Tibial nerve (tissue), 4 donors: Measurements from ENCODE around the gene CLMN.

Source experiments
- CTCF ChIP-seq, 5 experiments: fragments of 200-600 bp in 3 of 5; fragments of 450-650 bp in 2 of 5; sonication (generic) in 3 of 5; IDR thresholded peaks; one replicate each; pipeline ENCODE4 v1.5.1; 2016 to 2019; ENCODE audit warnings: antibody characterized with exemption in 5 of 5, mild to moderate bottlenecking in 3 of 5, moderate library complexity in 2 of 5
- EP300 ChIP-seq, 2 donors: sonication (generic); formaldehyde crosslinking; IDR thresholded peaks; one replicate each; pipeline ENCODE4 v1.6.1; 2017; ENCODE audit warnings: antibody characterized with exemption in 2 of 2, mild to moderate bottlenecking in 1 of 2
- POLR2A ChIP-seq, 2 donors: fragments of 450-650 bp; IDR thresholded peaks; one replicate each; pipeline ENCODE4 v1.6.1; 2017; ENCODE audit warnings: antibody characterized with exemption in 2 of 2, mild to moderate bottlenecking in 2 of 2, moderate library complexity in 2 of 2

GRCh38 chr14:95183082-95183481 lies 136.6 kb downstream of the CLMN start:
- TF ChIP-seq CTCF (IDR thresholded peaks at IDR 0.05) (no peak), EP300 (IDR thresholded peaks at IDR 0.05) (no peak), POLR2A (IDR thresholded peaks at IDR 0.05) (no peak)
